ENCODE data around the gene FAM236C.
"Not testable (repeated sequence)": the region's sequence is repeated elsewhere in the genome, so short reads cannot be mapped to it uniquely, and the experiment has no call there.

Gene FAM236C

GRCh38 chrX:72912315-72912714 lies at the start of gene FAM236C:
TSS of gene FAM236C (plus strand) at chrX:72912615. CDS start at chrX:72912715, 100 bp downstream.
- DNase-seq (ENCODE audit: low read depth), result not testable (repeated sequence)

GRCh38 chrX:72882898-72883297 lies 29.5 kb upstream of the FAM236C start:
- not testable (repeated sequence) for DNase-seq (ENCODE audit: low read depth)

GRCh38 chrX:72889740-72890139 lies 22.7 kb upstream of the FAM236C start:
- not testable (repeated sequence) for DNase-seq (ENCODE audit: low read depth)

GRCh38 chrX:72916096-72916495 lies 3.7 kb downstream of the FAM236C start:
- DNase-seq (ENCODE audit: low read depth), result not testable (repeated sequence)

GRCh38 chrX:72932283-72932682 lies 19.9 kb downstream of the FAM236C start:
- DNase-seq (ENCODE audit: low read depth), result not testable (repeated sequence)

- not testable (repeated sequence) for DNase-seq (ENCODE audit: low read depth)
These were observed 24.0 kb downstream of the FAM236C start for GRCh38 chrX:72936455-72936854.

- not testable (repeated sequence) for DNase-seq (ENCODE audit: low read depth)
These were observed 24.6 kb downstream of the FAM236C start for GRCh38 chrX:72936882-72937455.

- DNase-seq (ENCODE audit: low read depth), result not testable (repeated sequence)
These were observed 25.5 kb downstream of the FAM236C start, which contains the start of gene FAM236A for GRCh38 chrX:72937906-72938305. TSS of gene FAM236A (plus strand) at chrX:72938206. CDS start at chrX:72938263, 57 bp downstream.

- not testable (repeated sequence) for DNase-seq (ENCODE audit: low read depth)
These were observed 29.9 kb downstream of the FAM236C start for GRCh38 chrX:72942272-72942671.

GRCh38 chrX:72943035-72943818 lies 30.8 kb downstream of the FAM236C start:
- not testable (repeated sequence) for DNase-seq (ENCODE audit: low read depth)

GRCh38 chrX:72943819-72944169 lies 31.4 kb downstream of the FAM236C start, which contains the start of gene DMRTC1:
TSS of gene DMRTC1 (minus strand) at chrX:72943837. CDS start at chrX:72875694, 68,143 bp downstream.
- not testable (repeated sequence) for DNase-seq (ENCODE audit: low read depth)

GRCh38 chrX:72959971-72960370 lies 47.6 kb downstream of the FAM236C start:
- DNase-seq (ENCODE audit: low read depth), result not testable (repeated sequence)

All from stimulated activated CD4-positive, alpha-beta T cell treated with anti-CD3 and anti-CD28 coated beads, Interleukin-2, amount 100 ng/mL, for 4 hours (primary cell).